Smooth muscle cell (in vitro differentiated cells): ENCODE results near the gene RGS3. TPM values are rescaled to one million over a fixed set of nuclear protein-coding genes. Genes with fewer than 3 reads are reported as not detected.

Experiments used
- DNase-seq: peaks from one replicate; lab custom pipeline; 2025; ENCODE audit not compliant: unreplicated experiment; lab: John Stamatoyannopoulos, UW
- H2AFZ ChIP-seq: fragments of 200-600 bp; sonication (generic); 2 replicates; pipeline ENCODE4 v1.6.0; 2016; ENCODE audit warnings: antibody characterized with exemption, low read depth, mild to moderate bottlenecking
- H3F3A ChIP-seq: fragments of 200-600 bp; sonication (generic); 2 replicates; pipeline ENCODE4 v1.6.0; 2017; ENCODE audit warnings: antibody characterized with exemption, low read depth
- H3K27ac ChIP-seq: fragments of 200-600 bp; sonication (generic); 2 replicates; pipeline ENCODE4 v1.5.1; 2016; ENCODE audit warnings: low read depth, mild to moderate bottlenecking
- H3K27me3 ChIP-seq: fragments of 200-600 bp; sonication (generic); 2 replicates; pipeline ENCODE4 v1.6.1; 2016; ENCODE audit warnings: low read depth, mild to moderate bottlenecking
- H3K36me3 ChIP-seq: fragments of 200-600 bp; sonication (generic); 2 replicates; pipeline ENCODE4 v1.5.1; 2016; ENCODE audit warnings: low read depth
- H3K4me1 ChIP-seq: fragments of 200-600 bp; sonication (generic); 2 replicates; pipeline ENCODE4 v1.5.1; 2016; ENCODE audit warnings: low read depth
- H3K4me2 ChIP-seq: fragments of 200-600 bp; sonication (generic); 2 replicates; pipeline ENCODE4 v1.6.0; 2016; ENCODE audit warnings: mild to moderate bottlenecking
- H3K4me3 ChIP-seq: fragments of 200-600 bp; sonication (generic); 2 replicates; pipeline ENCODE4 v1.5.1; 2016; ENCODE audit warnings: mild to moderate bottlenecking
- H3K79me2 ChIP-seq: fragments of 200-600 bp; sonication (generic); 2 replicates; pipeline ENCODE4 v1.6.0; 2016; ENCODE audit warnings: low read depth, mild to moderate bottlenecking
- H3K9ac ChIP-seq: fragments of 200-600 bp; sonication (generic); 2 replicates; pipeline ENCODE4 v1.6.0; 2016; ENCODE audit warnings: low read depth
- H3K9me3 ChIP-seq: fragments of 200-600 bp; sonication (generic); replicated peaks from 2 replicates; pipeline ENCODE4 v1.5.1; 2016; ENCODE audit warnings: low read depth
- H4K20me1 ChIP-seq: fragments of 200-600 bp; sonication (generic); 2 replicates; pipeline ENCODE4 v1.6.0; 2016; ENCODE audit warnings: low read depth
- WGBS: methylation state at CpG from one replicate; pipeline ENCODE4 v1.1.7; 2016; ENCODE audit warnings: low lambda C conversion rate; 5-methylcytosine and 5-hydroxymethylcytosine counted together
- polyA plus RNA-seq: library from polyadenylated mRNA; unstranded; fragments of >200 nt; fragmentation: Nextera tagmentation; extraction: Ambion mirVana; gene quantifications from 2 replicates; pipeline ENCODE4 v1.2.1, GENCODE V29; 2016
- total RNA-seq: library from RNA; depleted of rRNA; stranded (reverse); fragments of >200 nt; gene quantifications from 2 replicates; pipeline ENCODE4 v1.2.3, GENCODE V29; 2014
- TF ChIP-seq, protein P1 (sequence below): fragments of 200-600 bp; sonication (generic); IDR thresholded peaks from 2 replicates; pipeline ENCODE4 v1.5.1; 2017; ENCODE audit warnings: borderline replicate concordance, mild to moderate bottlenecking, antibody characterized with exemption; ENCODE audit not compliant: insufficient read depth, poor library complexity, severe bottlenecking

Gene RGS3
- total and polyA plus RNA-seq, 2 experiments from 2014 or later = 43.8 to 108 TPM

DNA sequence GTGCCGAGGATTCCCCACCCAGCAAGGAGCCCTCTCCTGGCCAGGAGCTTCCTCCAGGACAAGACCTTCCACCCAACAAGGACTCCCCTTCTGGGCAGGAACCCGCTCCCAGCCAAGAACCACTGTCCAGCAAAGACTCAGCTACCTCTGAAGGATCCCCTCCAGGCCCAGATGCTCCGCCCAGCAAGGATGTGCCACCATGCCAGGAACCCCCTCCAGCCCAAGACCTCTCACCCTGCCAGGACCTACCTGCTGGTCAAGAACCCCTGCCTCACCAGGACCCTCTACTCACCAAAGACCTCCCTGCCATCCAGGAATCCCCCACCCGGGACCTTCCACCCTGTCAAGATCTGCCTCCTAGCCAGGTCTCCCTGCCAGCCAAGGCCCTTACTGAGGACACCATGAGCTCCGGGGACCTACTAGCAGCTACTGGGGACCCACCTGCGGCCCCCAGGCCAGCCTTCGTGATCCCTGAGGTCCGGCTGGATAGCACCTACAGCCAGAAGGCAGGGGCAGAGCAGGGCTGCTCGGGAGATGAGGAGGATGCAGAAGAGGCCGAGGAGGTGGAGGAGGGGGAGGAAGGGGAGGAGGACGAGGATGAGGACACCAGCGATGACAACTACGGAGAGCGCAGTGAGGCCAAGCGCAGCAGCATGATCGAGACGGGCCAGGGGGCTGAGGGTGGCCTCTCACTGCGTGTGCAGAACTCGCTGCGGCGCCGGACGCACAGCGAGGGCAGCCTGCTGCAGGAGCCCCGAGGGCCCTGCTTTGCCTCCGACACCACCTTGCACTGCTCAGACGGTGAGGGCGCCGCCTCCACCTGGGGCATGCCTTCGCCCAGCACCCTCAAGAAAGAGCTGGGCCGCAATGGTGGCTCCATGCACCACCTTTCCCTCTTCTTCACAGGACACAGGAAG is 120.2 kb downstream of the RGS3 start:
- H3K79me2 ChIP-seq = no peaks in the 10 kb centered on the region
- DNase-seq = no peak
- WGBS = 94% methylated on average over 31 of the region's 31 CpGs

DNA sequence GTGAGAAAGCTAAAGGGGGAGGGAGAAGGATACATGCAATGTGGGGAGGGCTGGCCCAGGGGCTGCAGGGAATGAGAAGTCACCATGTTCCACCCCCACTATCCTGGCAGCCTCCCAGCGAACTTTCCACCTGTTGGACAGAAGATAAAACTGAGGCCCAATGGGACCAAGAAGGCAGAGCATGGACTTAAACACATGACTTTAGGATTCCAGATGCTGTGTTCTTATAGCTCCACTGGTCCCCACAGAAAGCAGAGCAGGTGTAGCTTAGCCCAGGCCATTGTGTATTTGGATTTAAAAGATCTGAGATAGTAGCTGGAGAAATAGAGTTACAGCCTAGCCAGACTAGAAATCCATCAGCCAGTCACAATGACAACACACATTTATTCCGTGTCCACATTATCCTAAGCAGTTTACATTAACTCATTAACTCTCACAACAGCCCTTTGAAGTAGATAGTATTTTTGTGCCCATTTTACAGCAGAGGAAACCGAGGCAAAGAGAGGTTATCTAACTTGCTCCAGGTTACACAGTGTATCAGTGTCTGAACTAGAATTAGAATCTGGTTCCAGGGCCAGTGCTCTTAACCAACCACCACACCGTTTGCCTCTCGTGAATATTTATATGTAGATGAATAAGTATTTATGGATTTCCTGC is 121.0 kb downstream of the RGS3 start:
- H3F3A ChIP-seq = peaks cover 1% of the 10 kb centered on the region
- peaks cover 11% of the 10 kb centered on the region for H3K4me1 ChIP-seq
- H3K36me3 ChIP-seq = no peaks in the 10 kb centered on the region
- no peaks in the 10 kb centered on the region for H3K9me3 ChIP-seq
- DNase-seq = no peak
- no peak overlapping the region for H3K27ac ChIP-seq
- no peak overlapping the region for H3K9ac ChIP-seq
- no peak overlapping the region for H2AFZ ChIP-seq
- no peak overlapping the region for H3K4me3 ChIP-seq
- H3K79me2 ChIP-seq = no peaks in the 10 kb centered on the region
- WGBS = 98% methylated on average over 5 of the region's 5 CpGs
- H3K4me2 ChIP-seq = no peak overlapping the region
- TF ChIP-seq, protein P1, sequence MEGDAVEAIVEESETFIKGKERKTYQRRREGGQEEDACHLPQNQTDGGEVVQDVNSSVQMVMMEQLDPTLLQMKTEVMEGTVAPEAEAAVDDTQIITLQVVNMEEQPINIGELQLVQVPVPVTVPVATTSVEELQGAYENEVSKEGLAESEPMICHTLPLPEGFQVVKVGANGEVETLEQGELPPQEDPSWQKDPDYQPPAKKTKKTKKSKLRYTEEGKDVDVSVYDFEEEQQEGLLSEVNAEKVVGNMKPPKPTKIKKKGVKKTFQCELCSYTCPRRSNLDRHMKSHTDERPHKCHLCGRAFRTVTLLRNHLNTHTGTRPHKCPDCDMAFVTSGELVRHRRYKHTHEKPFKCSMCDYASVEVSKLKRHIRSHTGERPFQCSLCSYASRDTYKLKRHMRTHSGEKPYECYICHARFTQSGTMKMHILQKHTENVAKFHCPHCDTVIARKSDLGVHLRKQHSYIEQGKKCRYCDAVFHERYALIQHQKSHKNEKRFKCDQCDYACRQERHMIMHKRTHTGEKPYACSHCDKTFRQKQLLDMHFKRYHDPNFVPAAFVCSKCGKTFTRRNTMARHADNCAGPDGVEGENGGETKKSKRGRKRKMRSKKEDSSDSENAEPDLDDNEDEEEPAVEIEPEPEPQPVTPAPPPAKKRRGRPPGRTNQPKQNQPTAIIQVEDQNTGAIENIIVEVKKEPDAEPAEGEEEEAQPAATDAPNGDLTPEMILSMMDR = no peak
- no peaks in the 10 kb centered on the region for H3K27me3 ChIP-seq
- H4K20me1 ChIP-seq = no peaks in the 10 kb centered on the region

More for the DNA sequence above, 120.2 kb downstream of the RGS3 start:
- no peak overlapping the region for H3K9ac ChIP-seq
- no peak overlapping the region for H3K4me2 ChIP-seq
- H3K9me3 ChIP-seq = no peaks in the 10 kb centered on the region
- H3K36me3 ChIP-seq = no peaks in the 10 kb centered on the region
- no peak overlapping the region for H3K27ac ChIP-seq
- H3K4me1 ChIP-seq = peaks cover 16% of the 10 kb centered on the region
- H4K20me1 ChIP-seq = no peaks in the 10 kb centered on the region
- no peaks in the 10 kb centered on the region for H3K27me3 ChIP-seq
- H3F3A ChIP-seq = peaks cover 7% of the 10 kb centered on the region
- no peak overlapping the region for H2AFZ ChIP-seq
- H3K4me3 ChIP-seq = no peak overlapping the region
- TF ChIP-seq, protein P1 = no peak

DNA sequence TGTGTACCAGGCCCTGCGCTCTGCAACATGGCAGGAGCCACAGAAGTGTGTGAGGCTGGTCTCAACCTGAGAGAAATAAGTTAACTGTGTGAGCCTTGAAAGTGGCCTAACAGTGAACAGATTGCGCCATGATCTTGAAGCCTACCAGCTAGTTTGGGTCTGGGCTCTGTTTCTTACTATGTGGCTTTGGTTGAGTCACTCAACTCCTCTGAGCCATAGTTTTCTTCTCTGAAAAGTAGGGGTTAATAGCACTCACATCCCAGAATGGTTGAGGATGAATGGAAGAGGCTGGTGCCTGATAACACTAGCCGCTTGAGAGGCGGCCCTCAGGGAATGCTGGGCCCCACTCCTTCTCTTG is 121.5 kb downstream of the RGS3 start:
- Histone ChIP-seq H2AFZ (no peak overlapping the region), H3F3A (no peaks in the 10 kb centered on the region), H3K4me1 (peaks cover 6% of the 10 kb centered on the region), H4K20me1 (no peaks in the 10 kb centered on the region), H3K9me3 (no peaks in the 10 kb centered on the region), H3K27me3 (no peaks in the 10 kb centered on the region), H3K9ac (no peak overlapping the region), H3K36me3 (no peaks in the 10 kb centered on the region), H3K4me2 (no peak overlapping the region), H3K27ac (no peak overlapping the region), H3K4me3 (no peak overlapping the region), H3K79me2 (no peaks in the 10 kb centered on the region)
- 72% methylated on average over 4 of the region's 4 CpGs for WGBS
- TF ChIP-seq, protein P1 = no peak
- no peak for DNase-seq
